Measurements from ENCODE around the gene SRSF1. TPM values are rescaled to one million over a fixed set of nuclear protein-coding genes. Genes with fewer than 3 reads are reported as not detected.

Gene SRSF1
- total RNA-seq, 1 donor: 247 TPM

GRCh38 chr17:57988301-57989250 is 18.5 kb downstream of the SRSF1 start:
- peak; percentile 96 for DNase-seq (ENCODE audit: insufficient read length, low spot score, missing footprints)
- no peak for TF ChIP-seq CTCF (IDR thresholded peaks at IDR 0.05; ENCODE audit: extremely low read depth, low read depth, low read length)
- Histone ChIP-seq H3K9me3 (ENCODE audit: low read depth, low read length) (no peaks in the 10 kb centered on the region), H3K79me2 (ENCODE audit: insufficient read depth, low read length) (peaks cover 36% of the 10 kb centered on the region), H3K4me1 (ENCODE audit: insufficient read depth, low read length) (peaks cover 45% of the 10 kb centered on the region), H3K27ac (ENCODE audit: low read depth, low read length) (peak overlapping the region; percentile 80), H3K4me3 (ENCODE audit: insufficient read depth, low read length) (peak overlapping the region; percentile 87), H3K36me3 (ENCODE audit: insufficient read depth, low read length) (peaks cover 15% of the 10 kb centered on the region), H3K4me2 (ENCODE audit: insufficient read depth, low read length) (peak overlapping the region; percentile 90), H3K27me3 (ENCODE audit: insufficient read depth, low read length) (no peaks in the 10 kb centered on the region), H4K20me1 (ENCODE audit: insufficient read depth, low read length) (peaks cover 18% of the 10 kb centered on the region), H2AFZ (ENCODE audit: low read length) (peak overlapping the region; percentile 87)

- Histone ChIP-seq H3K4me2 (ENCODE audit: insufficient read depth, low read length) (peak within 1 kb of the TSS; percentile 90), H3K4me3 (ENCODE audit: insufficient read depth, low read length) (peak within 1 kb of the TSS; percentile 87), H2AFZ (ENCODE audit: low read length) (peak within 1 kb of the TSS; percentile 87), H3K27ac (ENCODE audit: low read depth, low read length) (peak within 1 kb of the TSS; percentile 93), H3K36me3 (ENCODE audit: insufficient read depth, low read length) (peaks cover 22% of the 10 kb centered on the region), H3K27me3 (ENCODE audit: insufficient read depth, low read length) (no peaks in the 10 kb centered on the region), H3K9me3 (ENCODE audit: low read depth, low read length) (no peaks in the 10 kb centered on the region), H3K4me1 (ENCODE audit: insufficient read depth, low read length) (peaks cover 49% of the 10 kb centered on the region), H3K79me2 (ENCODE audit: insufficient read depth, low read length) (peaks cover 44% of the 10 kb centered on the region), H4K20me1 (ENCODE audit: insufficient read depth, low read length) (peaks cover 24% of the 10 kb centered on the region)
- peak; percentile 95 for DNase-seq (ENCODE audit: insufficient read length, low spot score, missing footprints)
- TF ChIP-seq CTCF (IDR thresholded peaks at IDR 0.05; ENCODE audit: extremely low read depth, low read depth, low read length): no peak
Measured at GRCh38 chr17:57987581-57988300, 19.3 kb downstream of the SRSF1 start, which contains the start of gene VEZF1. TSS of gene VEZF1 (minus strand) at chr17:57988254. CDS start at chr17:57988111, 143 bp downstream.

GRCh38 chr17:57986841-57987580 is 20.0 kb downstream of the SRSF1 start:
- Histone ChIP-seq H4K20me1 (ENCODE audit: insufficient read depth, low read length) (peaks cover 30% of the 10 kb centered on the region), H3K4me1 (ENCODE audit: insufficient read depth, low read length) (peaks cover 51% of the 10 kb centered on the region), H2AFZ (ENCODE audit: low read length) (peak overlapping the region; percentile 75), H3K79me2 (ENCODE audit: insufficient read depth, low read length) (peaks cover 49% of the 10 kb centered on the region), H3K27me3 (ENCODE audit: insufficient read depth, low read length) (no peaks in the 10 kb centered on the region), H3K36me3 (ENCODE audit: insufficient read depth, low read length) (peaks cover 25% of the 10 kb centered on the region), H3K4me3 (ENCODE audit: insufficient read depth, low read length) (peak overlapping the region; percentile 87), H3K4me2 (ENCODE audit: insufficient read depth, low read length) (peak overlapping the region; percentile 90), H3K9me3 (ENCODE audit: low read depth, low read length) (no peaks in the 10 kb centered on the region), H3K27ac (ENCODE audit: low read depth, low read length) (peak overlapping the region; percentile 93)
- TF ChIP-seq CTCF (IDR thresholded peaks at IDR 0.05; ENCODE audit: extremely low read depth, low read depth, low read length): no peak
- DNase-seq (ENCODE audit: insufficient read length, low spot score, missing footprints): peak; percentile 94
